COR-L47 (cell line): Measurements from ENCODE around the gene ADRA2B.

ENCODE experiments used
- DNase-seq: peaks from one replicate; lab custom pipeline; 2025; lab: John Stamatoyannopoulos, UW

Gene ADRA2B

DNA sequence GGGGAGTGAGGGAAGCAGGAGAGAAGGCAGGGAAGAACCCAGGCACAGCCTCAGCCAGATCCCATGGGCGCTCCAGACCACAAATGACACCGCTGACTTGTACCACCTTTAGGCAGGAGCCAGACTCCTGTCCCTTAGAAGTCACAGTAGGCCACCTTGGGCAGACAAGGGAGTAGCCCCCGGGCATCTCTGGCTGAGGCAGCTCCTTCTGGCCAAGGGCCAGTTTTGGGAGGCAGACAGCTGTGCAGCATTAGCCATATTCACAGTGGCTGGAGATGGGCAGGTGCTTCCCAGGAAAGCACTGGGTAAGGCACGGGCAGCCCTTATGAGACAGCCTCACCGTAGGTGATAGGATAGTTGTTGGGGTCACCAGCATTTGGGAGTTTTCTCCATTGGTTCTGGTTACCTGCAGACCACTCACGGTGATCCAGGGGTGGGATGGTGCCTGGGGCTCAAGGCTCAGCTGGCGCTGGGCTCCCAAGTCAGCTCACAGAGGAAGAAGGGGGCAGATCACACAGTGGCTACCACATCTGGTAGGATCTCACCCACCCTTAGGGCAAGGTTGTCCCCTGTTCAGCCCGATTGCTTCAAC lies 19.9 kb upstream of the ADRA2B start:
- peak; percentile 22 for DNase-seq

DNA sequence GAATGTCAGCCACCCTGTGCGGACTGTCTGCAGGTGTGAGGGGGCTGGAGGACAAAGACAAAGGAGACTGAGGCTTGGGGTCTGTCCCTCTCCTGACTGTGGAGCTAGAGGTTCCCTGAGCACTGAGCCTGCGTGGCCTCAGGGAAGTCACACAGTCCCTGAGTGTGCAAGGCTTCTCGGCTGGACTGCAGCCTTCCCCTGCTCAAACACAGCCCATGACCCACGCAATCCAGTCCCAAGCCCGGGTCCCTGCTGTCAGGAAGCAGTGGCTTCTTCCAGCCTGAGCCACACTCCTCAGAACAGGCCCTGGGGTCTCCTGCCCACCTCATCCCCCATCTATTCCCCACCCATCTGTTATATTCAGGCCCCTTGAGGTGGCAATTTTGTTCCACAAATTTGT lies 19.2 kb upstream of the ADRA2B start:
- no peak for DNase-seq

DNA sequence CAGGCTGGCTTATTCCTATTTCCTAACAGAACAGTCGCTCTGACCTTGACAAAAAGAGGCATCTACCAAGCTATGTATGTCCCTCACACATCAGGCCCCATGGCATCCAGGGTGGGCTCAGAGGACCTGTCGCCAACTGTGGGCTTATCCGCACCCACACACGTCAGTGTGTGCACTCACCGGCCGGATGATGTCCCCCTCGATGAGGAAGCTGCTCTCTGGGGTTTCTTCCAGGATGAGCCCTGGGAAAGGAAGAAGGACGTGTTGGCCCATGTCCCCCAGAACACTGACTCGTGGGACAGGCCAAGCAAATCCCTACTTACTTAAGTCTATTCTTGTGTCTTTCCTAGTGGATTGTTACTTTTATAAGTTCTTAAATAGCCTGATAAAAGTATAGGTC lies 18.8 kb upstream of the ADRA2B start:
- no peak for DNase-seq

DNA sequence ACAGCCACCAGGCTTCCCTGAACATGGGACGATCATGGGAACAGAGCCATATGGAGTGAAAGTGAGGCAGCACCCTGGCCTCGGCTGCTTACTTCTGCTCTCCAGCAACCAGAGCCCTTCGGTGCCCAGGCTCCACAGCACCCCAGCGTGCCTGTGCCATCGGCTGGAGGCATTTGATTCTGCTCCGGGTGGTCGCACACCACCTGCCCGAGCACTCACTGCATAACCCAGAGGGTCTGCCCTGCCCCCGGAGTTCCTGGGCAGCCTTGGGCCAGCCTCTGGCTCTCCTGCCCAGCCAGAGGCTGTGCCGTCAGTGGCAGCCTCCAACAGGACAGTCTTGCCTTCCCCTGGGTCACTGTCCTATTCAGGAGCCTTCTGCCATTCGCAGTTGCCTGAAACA lies 18.1 kb upstream of the ADRA2B start:
- DNase-seq: no peak

DNA sequence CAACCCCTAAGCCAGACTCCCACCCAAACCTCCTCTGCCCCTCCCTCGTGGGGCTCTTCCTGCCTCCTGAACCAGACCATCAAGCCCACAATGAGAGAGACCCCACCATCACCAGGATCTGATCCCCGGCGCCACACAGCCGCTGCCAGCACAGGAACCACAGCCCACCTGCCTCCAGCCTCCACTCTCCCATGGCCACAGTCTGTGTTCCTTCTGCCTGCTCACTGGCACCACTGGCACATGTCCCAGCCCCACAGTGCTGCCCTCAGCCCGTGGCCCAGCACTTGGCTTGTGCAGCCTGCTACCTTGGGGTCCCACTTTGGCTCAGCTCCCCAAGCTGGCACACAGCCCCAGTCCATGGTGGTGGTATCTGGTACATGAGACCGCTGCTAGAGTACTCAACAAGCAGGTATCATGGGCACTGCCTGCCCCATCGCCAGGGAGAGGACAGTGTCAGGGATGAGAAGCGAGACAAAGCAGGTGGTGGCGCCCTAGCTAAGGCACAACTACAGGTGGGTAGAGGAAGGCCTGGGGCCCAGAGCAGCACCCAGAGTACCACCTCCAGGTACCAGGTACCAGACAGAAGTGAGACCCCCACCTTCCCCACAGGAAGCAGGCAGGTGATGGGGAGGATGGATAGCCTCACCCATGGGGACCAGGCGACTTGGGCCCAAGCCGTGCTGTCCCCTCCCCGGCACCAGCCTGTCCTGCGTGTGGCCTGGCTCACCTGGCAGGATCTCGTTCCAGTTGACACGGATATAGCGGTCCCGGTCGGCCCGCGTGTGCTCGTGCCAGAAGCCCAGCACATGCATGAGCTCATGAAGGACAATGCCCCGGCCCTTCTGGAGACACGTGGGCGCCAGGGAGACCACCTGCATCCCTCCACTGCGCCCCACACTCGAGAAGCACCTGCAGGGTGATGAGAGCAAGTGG lies 15.7 kb upstream of the ADRA2B start:
- no peak for DNase-seq

DNA sequence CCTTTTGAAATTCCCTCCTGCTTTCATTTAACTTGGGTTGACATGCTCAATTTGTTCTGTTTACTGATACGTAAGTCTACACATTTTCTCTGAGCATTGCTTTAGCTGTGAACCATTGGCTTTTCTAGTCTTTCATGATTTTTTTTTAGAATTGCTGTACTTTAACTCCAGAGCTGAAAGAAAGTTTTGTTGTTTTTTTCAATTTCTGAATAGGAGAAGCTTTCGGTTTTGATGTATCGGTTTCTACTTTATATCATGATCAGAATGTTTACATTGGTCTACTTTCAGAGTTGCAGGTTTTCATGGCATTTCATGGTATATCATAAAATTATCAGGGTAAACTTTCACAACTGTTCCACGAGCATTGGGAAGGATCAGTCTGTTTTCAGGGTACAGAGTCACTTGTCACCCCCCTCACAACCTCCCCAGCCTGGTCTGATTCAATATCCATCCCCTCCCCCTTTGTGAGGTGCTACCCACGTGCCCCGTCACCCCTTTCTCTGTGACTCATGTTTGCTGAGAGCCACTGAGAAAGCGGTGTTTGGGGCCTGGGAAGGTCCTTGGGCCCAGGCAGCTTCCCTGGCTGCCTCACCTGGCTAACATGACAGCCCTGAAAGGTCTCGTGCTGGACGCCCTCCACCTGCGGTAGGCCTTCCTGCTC lies 14.9 kb upstream of the ADRA2B start:
- DNase-seq: no peak

DNA sequence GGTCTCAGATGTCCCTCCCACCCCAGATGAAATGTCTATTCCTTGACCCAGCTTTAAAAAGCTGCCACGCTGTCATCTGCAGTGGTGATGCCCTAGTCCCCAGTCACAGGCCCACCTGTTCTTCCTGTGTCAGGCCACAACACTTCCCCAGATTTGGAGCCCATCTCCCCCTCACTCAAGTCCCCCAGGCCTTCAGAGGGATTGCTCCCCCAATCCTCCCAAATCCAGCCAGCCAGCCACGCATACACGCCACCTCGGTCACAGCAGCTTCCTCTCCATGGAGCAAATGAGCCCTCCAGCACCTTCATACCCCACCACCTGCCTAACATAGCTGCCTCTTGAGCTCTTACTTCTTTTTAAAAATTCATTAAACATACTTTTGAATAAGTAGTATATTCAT lies 14.1 kb upstream of the ADRA2B start:
- DNase-seq: no peak

DNA sequence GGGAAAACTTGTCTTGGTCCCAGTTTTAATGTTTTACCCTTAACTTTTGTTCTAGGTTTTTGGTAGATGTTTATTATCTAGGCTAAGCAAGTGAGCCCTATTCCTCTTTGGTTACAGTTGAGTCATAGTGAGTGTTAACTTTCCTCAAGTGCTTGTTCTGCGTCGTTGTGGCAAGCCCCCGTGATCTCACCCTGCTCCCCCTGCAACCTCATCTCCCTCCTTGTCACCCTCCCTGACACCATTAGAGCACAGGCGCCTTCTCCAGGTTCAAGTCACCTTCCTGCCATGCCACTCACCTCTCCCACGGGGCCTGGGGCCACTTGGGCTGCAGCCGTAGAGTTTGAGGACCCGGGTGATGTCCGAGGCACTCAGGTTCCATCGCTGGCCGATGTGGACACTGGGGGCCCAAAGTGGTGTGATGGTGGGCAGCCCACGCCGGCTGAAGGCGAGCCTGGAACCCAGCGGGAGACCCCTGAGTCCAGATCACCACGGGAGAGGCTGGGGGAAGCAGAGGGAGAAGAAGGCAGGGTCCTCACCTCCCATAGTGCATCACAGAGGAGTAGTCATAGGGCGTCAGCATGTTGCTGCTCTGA lies 13.3 kb upstream of the ADRA2B start:
- DNase-seq: no peak

DNA sequence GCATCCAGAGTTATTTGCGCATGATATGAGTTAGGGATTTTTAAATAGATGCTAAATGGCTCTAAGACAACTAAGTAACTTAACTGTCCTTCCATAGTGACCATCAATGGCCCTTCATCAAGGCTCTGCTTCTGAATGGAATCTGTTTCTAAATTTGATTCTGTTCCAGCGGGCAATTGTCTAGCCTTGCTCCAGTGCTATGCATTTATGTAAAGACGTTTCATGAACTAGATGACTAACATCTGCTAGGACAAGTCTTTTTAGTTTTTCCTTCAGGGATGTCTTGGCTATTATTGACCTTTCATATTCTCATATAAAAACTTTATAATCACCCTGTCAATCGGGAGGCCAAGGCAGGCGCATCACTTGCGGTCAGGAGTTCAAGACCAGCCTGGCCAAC lies 12.1 kb upstream of the ADRA2B start:
- no peak for DNase-seq

DNA sequence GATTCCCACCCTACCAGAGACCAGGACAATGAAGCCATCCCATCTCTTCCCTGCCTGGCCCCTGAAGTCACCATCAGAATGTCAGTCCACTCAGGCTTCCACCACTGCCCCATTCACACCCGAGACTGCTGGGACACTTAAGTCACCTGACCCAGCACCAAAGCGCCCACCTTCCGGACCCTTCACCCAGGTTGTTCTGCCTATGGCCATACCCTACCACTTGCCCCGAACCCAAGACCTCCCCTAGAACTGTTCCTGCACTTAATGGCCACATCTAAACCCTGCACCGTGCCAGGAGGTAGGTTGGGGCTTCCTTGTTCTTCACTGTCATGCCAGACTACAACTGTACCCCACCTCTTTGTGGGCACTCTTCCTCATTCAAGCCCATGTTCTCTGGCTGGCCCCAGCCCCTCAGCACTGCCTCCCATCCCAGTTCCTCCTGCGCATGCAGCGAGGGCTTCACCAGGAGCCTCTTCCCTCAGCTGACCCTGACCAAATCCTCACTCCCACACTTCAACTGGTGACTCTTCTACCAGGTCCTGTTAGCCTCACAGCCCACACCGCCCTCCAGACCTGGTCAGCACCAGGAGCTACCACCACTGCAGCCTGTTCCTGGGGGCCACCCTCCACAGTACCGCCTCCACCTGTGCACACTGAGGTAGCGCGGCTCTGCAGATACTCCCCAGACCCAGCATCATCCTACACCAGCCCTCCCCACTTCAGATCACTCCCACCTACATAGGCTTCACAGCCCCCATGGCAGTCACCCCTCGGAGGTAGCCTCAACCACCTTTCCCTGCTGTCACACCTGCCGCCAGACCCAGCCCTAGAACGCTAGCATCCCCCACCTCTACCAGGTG lies 8.3 kb upstream of the ADRA2B start:
- no peak for DNase-seq

DNA sequence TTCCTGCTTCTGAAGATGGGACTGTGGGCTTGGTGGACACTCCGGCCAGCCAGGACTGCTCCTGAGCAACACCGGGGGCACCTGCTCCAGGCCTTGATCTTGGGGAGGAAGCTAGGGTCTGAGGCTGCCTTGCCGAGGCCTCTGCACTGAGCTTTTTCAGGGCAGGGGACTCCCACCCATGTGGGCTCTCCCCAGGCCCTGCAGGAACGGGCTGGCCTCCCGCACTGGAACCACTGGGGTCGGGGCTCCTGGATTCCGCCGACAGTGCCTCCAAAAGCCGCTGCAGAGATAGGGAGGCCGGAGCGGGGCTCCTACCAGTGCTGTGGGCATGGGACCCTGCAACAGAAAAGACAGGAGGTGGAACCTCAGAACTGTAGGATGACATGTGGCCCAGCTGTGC lies 7.6 kb upstream of the ADRA2B start:
- DNase-seq: no peak

DNA sequence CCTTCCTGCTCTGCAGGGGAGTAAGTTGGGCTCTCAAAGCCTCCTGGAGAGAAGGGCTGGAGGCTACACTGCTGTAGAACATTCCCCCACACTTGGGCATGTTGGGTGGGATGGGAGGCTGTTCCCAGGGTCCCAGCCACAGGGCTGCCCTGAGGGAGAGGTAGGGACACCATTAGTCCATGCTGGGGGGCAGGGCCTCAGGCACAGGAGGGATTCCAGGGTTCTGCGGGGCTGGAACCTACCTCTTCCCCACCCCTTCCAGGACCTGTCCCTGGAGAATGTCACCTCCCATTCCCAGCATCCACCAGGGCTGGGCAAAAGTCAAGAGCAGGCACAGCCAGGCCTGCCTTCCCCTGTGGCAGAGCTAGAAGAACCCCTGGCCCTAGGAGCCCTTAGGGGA lies 6.9 kb upstream of the ADRA2B start:
- DNase-seq: no peak

DNA sequence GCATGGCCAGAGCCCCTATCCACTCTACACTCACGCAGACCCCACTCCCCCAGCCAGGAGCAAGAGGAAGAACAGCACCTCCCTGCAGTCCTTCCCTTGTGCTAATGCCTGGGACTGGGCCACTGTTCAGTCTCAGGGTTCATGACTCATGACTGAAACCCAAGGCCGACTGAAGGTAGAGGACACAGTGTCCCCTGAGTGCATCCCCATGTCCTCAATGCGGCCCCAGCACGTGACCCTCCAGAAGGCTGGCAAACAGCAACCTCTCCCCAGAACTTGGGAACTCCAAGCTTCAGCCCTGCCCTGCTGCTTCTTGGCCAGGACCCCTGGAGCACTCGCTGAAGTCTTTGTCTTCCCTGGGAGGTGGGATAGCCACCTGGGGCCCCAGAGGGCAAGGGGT lies 6.0 kb upstream of the ADRA2B start:
- DNase-seq: no peak

DNA sequence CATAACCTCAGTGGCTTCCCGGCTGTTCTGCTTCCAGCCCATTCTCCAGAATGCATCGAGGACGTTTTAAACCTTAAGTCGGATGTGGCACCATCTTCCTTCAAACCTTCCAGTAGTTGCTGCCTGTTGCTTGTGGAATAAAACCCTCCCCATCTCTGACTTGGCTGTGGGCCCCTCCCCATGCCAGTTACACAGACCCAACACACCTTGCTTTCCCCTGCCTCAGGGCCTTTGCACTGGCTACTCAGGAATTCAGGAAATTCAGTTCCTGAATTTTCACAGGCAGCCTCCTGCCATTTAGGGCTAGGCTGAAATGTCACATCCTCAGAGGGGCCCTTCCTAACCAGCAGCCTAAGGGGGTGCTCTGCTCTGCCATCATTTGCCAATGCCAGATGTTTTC lies 5.0 kb upstream of the ADRA2B start:
- no peak for DNase-seq

DNA sequence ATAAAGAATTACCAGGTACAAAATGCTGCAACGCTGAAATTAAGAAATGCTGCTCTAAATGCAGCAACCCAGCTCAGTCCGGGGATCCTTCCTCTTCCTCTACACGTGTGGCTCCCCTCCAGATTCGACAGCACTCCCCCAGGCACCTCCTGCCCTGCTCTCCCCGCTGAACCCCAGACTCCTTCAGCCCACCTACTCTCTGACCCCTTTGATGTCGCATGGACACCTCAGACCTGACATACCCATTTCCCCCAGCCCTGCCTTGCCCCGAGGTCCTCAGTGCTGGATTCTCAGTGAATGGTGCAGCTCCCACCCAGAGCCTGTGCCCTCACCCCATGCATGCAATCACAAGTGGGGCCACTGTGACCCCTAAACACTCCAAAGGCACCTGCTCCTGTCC lies 4.6 kb upstream of the ADRA2B start:
- no peak for DNase-seq

DNA sequence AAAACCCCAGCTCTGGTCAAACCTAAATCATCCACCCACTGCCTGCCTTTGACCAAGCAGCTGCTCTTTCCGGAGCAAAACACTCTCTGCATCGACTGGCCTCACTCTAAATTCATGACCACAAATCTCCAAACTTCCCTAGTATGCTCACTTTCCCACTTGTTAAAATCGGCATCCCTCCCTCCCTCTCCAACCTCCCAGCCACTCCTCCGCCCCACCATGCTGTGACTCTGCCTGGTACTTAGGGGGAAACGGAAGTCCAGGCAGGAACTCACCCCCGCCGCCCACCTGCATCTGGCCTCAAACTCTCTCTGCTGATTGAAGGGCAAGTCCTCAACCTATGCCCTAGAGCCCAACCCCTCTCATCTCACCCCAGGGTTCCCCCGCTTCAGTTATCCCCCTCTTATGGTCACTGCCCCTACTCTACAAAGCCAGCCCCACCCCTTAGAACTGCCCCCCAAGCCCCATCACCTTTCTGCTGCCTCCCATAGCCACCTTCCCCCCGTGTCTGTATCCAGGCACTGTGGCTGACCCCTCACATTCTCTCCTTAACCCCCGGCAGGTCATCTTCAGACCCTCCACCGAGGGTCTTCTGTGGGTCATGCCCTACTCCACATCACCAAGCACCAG lies 3.8 kb upstream of the ADRA2B start:
- DNase-seq: no peak

DNA sequence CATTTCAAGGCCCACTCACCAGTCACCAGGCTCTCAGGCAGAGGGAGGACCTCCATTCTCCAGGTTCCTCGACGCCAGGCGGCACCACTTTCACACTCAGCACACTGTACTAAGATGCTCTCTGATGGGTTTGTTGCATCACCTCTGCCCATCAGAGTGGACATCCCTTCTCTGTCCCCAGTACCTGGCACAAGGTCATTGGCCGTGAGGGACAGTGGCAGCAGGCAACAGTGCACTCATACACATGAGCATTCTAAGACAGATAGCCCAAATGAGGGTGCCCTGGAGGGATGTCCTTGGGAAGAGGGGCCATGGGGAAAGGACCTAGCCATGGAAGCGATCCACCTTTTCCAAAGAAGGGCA lies 3.0 kb upstream of the ADRA2B start:
- no peak for DNase-seq

DNA sequence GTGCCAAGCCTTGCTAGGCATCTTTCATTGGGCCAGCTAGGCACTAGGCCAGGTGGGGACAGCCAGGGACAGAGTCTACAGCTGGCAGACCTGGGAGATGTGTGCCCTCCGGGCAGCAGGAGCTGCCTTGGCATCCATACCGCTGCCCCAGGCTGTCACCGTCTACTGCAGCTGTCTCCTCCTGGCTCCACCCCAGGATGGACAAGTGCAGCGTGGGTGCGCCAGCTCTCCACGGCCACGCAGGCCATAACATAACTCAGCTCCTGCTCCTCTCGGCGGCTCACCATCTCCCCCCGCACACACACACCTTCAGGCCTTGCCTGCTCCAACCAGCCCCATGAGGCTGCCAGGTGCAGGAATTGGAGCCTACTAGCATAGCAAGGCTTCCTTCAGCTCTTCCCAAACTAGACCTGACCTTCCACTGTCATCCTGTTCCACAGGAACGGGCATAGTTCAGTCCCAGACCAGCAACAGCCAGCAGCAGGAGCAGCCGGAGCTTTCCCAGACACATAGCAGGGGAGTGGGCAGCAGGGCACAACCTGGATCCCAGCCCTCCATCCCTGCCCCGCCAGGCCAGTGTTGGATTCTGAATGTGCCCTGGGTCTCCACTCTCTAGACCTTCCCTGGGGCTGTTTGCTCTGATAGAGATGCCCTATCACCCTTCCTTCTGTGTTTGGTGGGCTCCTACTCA lies 2.5 kb upstream of the ADRA2B start:
- peak; percentile 18 for DNase-seq

DNA sequence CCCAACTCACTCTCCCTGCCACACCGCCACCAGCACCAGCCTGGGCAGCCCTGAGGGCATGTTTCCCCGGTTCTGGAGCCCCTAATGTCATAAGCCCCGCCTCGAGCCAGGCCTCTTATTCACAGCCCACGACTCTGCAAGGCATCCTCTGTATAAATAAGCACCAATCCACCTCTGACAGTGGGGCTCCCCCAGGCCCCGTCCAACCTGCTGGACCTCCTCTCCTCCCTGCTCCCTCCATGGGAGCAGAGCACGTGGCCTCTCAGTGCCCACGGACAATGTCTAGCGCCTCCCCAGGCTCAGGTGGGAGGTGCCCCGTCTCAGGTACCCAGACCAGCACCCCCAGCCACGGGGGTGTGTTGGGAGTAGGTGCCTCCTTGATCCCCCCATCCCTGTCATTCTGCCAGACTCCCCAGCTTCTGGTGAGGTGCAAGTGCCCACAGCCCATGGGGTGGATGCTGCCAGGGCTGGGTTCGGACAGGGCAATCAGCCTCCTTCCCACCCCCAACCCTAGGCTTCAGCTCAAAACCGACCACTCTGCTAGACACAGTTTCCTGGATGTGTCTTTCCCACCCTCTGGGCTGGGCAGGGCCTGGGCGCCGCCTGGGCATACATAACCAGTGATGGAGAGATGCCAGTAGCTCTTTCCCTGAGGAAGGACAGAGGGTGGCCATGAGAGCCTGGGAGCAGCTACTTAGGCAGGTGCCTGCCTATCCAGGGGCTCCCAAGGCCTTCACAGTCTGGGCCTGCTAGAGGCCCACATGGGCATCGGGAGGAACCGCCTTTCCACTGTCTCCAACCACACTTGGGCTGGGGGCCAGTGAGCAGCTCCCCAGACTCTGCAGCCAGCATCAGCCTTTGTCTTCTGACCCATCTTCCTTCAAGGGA lies 1.6 kb upstream of the ADRA2B start:
- DNase-seq: no peak
